Measurements from ENCODE around the gene LRRC74B.
"Not testable (repeated sequence)": the region's sequence is repeated elsewhere in the genome, so short reads cannot be mapped to it uniquely, and the experiment has no call there.

The LRRC74B gene

GRCh38 chr22:21030621-21031544 is 14.9 kb upstream of the LRRC74B start:
- FAIRE-seq (no peak), DNase-seq (ENCODE audit: extremely low spot score, insufficient read length, low read depth) (no peak)

- no peak for FAIRE-seq
- no peak for DNase-seq (ENCODE audit: extremely low spot score, insufficient read length, low read depth)
Observed at GRCh38 chr22:21031545-21032036, 14.2 kb upstream of the LRRC74B start.

- DNase-seq (ENCODE audit: extremely low spot score, insufficient read length, low read depth): no peak
- no peak for FAIRE-seq
Observed at GRCh38 chr22:21032037-21032867, 13.5 kb upstream of the LRRC74B start, which contains the start of gene SLC7A4. TSS of gene SLC7A4 (minus strand) at chr22:21032561. CDS start at chr22:21031812, 749 bp downstream.

- DNase-seq (ENCODE audit: extremely low spot score, insufficient read length, low read depth): no peak
- FAIRE-seq: no peak
Observed at GRCh38 chr22:21032868-21033688, 12.7 kb upstream of the LRRC74B start.

- peak; percentile 9 for FAIRE-seq
- no peak for DNase-seq (ENCODE audit: extremely low spot score, insufficient read length, low read depth)
Observed at GRCh38 chr22:21033895-21034294, 11.9 kb upstream of the LRRC74B start.

- peak; percentile 9 for FAIRE-seq
- DNase-seq (ENCODE audit: extremely low spot score, insufficient read length, low read depth): no peak
Observed at GRCh38 chr22:21034989-21035388, 10.8 kb upstream of the LRRC74B start.

GRCh38 chr22:21038405-21038804 is 7.3 kb upstream of the LRRC74B start:
- FAIRE-seq (no peak), DNase-seq (ENCODE audit: extremely low spot score, insufficient read length, low read depth) (no peak)

- FAIRE-seq; DNase-seq (ENCODE audit: extremely low spot score, insufficient read length, low read depth): not testable (repeated sequence)
Observed at GRCh38 chr22:21039158-21039557, 6.6 kb upstream of the LRRC74B start.

GRCh38 chr22:21041937-21042336 is 3.8 kb upstream of the LRRC74B start:
- no peak for DNase-seq (ENCODE audit: extremely low spot score, insufficient read length, low read depth)
- FAIRE-seq: no peak

GRCh38 chr22:21042978-21043859 is 2.5 kb upstream of the LRRC74B start:
- DNase-seq (ENCODE audit: extremely low spot score, insufficient read length, low read depth) (no peak), FAIRE-seq (no peak)

- DNase-seq (ENCODE audit: extremely low spot score, insufficient read length, low read depth): no peak
- no peak for FAIRE-seq
Observed at GRCh38 chr22:21043860-21044535, 1.7 kb upstream of the LRRC74B start.

- FAIRE-seq: no peak
- no peak for DNase-seq (ENCODE audit: extremely low spot score, insufficient read length, low read depth)
Observed at GRCh38 chr22:21044931-21045584, 688 bp upstream of the LRRC74B start.

GRCh38 chr22:21047035-21047661 is 1.4 kb downstream of the LRRC74B start:
- FAIRE-seq: no peak
- no peak for DNase-seq (ENCODE audit: extremely low spot score, insufficient read length, low read depth)

GRCh38 chr22:21047730-21048129 is 2.0 kb downstream of the LRRC74B start:
- no peak for FAIRE-seq
- DNase-seq (ENCODE audit: extremely low spot score, insufficient read length, low read depth): no peak

- DNase-seq (ENCODE audit: extremely low spot score, insufficient read length, low read depth); FAIRE-seq: not testable (repeated sequence)
Observed at GRCh38 chr22:21048448-21048847, 2.7 kb downstream of the LRRC74B start.

GRCh38 chr22:21048965-21049364 is 3.2 kb downstream of the LRRC74B start:
- not testable (repeated sequence) for FAIRE-seq; DNase-seq (ENCODE audit: extremely low spot score, insufficient read length, low read depth)

- FAIRE-seq (no peak), DNase-seq (ENCODE audit: extremely low spot score, insufficient read length, low read depth) (no peak)
Observed at GRCh38 chr22:21051145-21051830, 5.5 kb downstream of the LRRC74B start.
